ENCODE measurements around the gene TLE5.

- no peak for TF ChIP-seq GABPA (IDR thresholded peaks at IDR 0.05; ENCODE audit: low read depth)
- TF ChIP-seq TAF1 (IDR thresholded peaks at IDR 0.05; ENCODE audit: borderline replicate concordance, low read depth, low read length): no peak
- TF ChIP-seq FOS (IDR thresholded peaks at IDR 0.05; ENCODE audit: borderline replicate concordance, extremely low read depth, insufficient read length): no peak
These were observed 10.9 kb upstream of the TLE5 start for GRCh38 chr19:3073159-3073563.

Measured in GM12878 (cell line).